HG03103 (cell line): ENCODE data around the gene ALOX5.

Source experiments
- ATAC-seq: cut with Tn5 transposase; IDR thresholded peaks from one replicate; pipeline ENCODE4 v1.9.1; 2021; ENCODE audit warnings: low read depth; ENCODE audit not compliant: unreplicated experiment

ALOX5 gene

GRCh38 chr10:45441239-45442190 is 67.5 kb downstream of the ALOX5 start:
- no peak for ATAC-seq

- no peak for ATAC-seq
Measured at GRCh38 chr10:45442251-45442650, 68.2 kb downstream of the ALOX5 start.

- ATAC-seq: no peak
Measured at GRCh38 chr10:45442662-45443061, 68.6 kb downstream of the ALOX5 start.

DNA sequence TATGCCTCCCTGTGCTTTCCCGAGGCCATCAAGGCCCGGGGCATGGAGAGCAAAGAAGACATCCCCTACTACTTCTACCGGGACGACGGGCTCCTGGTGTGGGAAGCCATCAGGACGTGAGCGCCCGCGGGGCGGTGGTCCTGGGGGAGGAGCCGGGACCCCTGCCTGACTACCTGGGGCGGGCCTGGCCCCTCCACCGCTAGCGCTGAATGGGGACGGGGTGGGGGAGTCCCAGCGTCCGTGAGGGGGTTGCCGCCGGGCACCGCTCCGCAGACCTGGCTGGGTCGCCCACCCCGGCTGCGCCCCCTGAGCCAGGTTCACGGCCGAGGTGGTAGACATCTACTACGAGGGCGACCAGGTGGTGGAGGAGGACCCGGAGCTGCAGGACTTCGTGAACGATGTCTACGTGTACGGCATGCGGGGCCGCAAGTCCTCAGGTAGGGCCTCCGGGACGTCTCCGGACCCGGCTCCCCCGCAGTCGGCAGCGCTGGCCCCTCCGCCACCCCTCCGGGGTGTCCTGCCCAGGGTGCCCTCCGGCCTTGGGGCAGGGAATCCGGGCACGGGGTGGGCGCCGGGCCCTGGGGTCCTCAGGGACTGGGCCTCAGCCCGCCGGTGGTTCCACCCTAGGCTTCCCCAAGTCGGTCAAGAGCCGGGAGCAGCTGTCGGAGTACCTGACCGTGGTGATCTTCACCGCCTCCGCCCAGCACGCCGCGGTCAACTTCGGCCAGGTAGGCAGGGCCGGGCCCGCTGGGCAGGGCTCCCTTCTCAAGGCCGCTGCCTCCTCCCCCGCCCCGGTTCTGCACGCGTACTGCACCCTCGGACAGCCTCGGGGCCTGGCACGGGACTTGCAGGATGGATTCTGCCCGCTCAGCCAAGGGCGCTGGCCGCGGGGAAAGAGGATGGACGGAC is 69.3 kb downstream of the ALOX5 start:
- ATAC-seq: no peak

DNA sequence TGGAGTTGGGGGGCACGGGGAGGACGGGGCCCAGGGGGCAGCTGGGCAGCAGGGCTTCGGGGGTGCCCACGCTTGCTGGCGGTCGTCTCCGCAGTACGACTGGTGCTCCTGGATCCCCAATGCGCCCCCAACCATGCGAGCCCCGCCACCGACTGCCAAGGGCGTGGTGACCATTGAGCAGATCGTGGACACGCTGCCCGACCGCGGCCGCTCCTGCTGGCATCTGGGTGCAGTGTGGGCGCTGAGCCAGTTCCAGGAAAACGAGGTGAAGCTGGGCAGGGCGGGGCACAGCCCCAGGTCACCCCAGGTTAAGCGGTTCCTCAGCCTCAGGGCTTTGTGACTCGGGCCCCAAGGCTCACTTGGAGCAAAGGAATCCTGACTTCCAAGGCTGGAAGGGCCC is 70.0 kb downstream of the ALOX5 start:
- ATAC-seq: no peak

DNA sequence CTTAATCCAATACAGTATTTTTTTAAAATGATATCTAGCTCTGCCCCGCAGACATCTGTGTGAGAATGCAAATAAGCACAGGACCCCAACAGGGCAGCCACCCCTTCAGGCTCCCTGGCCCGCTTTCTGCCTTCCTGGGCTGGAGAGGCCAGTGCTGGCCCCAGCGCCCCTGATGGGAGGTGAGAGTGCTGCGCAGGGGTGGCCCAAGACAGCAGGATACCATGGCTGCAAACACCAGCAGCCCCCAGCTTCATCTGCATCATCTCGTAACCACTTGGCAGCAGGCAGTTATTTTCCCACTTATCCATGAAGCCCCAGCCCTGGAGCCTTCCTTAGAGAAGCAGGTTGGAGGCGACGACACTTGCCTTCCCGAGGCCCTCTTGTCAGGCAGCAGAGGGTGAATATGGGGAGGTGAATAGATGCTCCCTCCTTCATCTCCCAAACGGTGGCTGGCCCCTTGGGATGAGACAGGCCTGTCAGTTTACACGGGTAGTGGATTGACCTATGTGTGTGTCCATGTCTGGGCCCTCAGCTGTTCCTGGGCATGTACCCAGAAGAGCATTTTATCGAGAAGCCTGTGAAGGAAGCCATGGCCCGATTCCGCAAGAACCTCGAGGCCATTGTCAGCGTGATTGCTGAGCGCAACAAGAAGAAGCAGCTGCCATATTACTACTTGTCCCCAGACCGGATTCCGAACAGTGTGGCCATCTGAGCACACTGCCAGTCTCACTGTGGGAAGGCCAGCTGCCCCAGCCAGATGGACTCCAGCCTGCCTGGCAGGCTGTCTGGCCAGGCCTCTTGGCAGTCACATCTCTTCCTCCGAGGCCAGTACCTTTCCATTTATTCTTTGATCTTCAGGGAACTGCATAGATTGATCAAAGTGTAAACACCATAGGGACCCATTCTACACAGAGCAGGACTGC is 71.2 kb downstream of the ALOX5 start:
- no peak for ATAC-seq

DNA sequence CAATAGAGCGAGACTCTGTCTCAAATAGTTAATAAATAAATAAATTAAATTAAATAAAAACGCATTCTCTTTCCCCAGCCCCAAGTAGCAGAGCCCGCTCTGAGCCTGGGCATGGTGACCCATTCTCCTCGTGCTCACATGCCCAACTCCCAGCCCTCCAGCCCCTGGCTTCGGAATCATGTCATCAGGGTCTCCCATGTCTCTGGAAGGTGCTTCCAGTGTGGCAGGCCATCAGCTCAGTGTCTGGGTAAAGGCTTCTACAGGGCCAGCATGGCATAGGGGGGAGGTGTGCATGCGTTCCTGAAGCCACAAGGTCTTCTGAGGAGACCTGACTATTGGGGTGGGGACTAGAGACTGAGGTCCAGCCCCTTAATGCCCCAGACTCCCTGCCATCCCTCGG is 72.8 kb downstream of the ALOX5 start:
- ATAC-seq: no peak

- no peak for ATAC-seq
Measured at GRCh38 chr10:45447416-45447815, 73.4 kb downstream of the ALOX5 start.

- no peak for ATAC-seq
Measured at GRCh38 chr10:45450866-45451265, 76.8 kb downstream of the ALOX5 start.

- ATAC-seq: no peak
Measured at GRCh38 chr10:45451407-45451806, 77.4 kb downstream of the ALOX5 start.

DNA sequence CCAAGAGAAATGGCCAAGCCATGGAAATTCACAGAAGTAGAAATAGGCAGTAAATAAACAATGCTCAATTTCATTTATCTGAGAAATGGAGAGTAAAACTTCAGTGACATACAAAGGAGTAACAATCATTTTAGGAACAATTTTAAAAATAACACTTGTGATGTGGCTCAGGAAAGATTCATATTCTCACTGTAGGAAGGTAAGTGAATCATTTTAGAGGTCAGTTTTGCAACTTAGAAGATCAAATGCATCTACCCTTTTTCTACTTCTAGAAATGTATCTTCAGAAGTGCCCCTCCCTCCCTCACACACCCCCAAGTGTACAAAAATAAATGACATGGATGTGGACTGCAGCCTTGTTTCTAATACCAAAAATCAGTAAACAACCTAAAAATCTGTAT is 78.3 kb downstream of the ALOX5 start:
- no peak for ATAC-seq

DNA sequence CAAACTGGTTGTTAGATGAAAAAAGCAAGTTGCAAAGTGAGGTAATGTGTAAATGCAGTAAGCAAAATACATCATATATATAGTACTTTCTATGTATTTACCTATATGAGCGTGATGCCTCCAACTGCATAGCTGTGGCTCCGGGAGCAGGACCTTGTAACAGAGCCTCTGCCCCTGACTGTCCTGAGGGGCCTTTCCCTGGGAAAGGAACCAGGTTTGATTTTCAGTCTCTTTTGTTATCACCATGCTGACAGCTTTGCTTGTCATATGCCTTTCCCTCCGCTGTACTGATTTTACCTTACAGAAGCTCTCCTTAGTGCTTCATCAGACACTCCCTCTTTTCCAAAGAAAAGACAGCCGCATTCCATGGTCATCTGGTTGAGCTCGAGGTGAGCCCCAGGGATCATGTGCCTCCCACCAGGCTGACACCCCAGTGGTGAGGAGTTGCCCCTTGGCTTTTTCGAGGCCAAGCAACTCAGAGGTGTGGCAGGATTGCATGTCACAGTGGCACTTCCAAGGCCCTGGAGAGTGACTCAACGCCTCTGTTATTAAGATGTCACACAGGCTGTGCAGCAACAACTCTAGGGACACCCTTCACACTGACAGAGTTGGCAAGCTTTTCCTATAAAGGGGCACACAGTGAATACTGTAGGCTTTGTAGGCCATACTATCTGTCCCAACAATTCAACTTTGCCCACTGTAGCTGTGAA is 78.9 kb downstream of the ALOX5 start:
- ATAC-seq: no peak

DNA sequence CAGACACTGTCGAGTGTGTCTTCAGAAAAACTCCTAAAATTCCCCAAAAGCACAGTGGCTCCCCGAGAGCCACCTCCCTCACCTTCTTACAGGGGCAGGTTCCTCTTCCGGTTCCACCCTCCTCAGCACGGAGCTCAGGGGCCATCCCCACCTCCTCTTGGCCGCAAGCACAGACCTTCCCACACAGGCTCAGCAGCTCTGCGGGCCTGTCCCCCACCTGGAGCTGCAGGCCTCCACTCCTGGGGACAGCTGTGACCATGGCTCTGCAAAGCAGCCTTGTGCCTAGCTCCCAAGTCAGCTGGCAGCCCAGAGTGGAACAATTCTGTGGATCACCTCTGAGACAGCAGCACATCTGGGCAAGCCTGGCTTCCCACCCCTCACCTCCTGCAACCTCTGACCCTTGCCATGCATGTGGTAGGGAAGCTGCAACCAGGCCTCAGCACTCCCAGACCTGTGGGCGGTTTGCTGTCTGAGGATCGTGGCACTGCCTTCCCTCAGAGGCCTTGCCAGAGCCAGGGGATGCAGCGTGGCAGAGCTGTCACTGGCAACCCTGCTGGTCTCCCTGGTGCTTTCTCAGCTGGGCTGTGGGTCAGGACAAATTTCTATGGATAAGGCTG is 79.7 kb downstream of the ALOX5 start:
- no peak for ATAC-seq

DNA sequence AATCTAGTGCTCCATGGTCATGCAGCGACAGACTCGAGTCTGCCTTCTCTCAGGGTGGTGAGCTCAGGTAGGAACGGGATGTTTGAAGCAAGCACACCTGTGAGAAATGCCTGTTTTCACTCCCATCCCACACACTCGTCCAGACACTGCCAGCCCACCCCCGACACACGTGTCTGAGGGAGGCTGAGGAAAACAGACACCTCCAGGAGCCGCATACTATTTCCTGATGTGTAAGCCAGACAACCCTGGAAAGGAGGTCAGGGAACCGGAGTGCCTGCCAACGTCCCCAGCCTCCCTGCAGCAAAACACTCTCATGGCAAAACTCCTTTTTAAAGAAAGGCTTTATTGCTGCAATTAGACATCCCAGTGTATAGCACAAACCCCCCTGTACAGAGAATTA is 80.2 kb downstream of the ALOX5 start:
- no peak for ATAC-seq

DNA sequence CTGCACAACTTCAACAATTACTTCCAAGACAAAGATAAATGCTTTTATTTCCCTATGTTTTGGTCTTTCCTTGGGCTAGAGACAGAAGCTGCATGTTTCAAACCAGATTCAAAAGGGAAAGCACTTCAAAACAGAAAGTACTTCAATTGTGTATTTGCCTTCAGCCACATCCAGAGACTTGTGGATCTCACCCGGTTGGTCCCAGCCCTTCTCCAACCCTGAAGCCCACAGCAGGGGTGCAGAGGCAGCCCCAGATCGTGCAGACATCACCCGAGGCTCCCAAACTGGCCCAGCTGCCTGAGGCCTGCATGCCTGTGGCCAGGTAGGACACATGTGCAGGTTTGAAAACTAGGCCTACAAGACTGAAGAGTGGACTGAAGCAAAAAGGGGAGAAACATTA is 80.8 kb downstream of the ALOX5 start:
- no peak for ATAC-seq

- no peak for ATAC-seq
Measured at GRCh38 chr10:45456233-45456632, 82.2 kb downstream of the ALOX5 start.

GRCh38 chr10:45456822-45457221 is 82.8 kb downstream of the ALOX5 start:
- ATAC-seq: no peak

- no peak for ATAC-seq
Measured at GRCh38 chr10:45457487-45457886, 83.5 kb downstream of the ALOX5 start.

GRCh38 chr10:45460235-45460878 is 86.3 kb downstream of the ALOX5 start:
- ATAC-seq: peak; percentile 37
